Small intestine (tissue), 16 donors: ENCODE data around the gene BABAM2. TPM values are rescaled to one million over a fixed set of nuclear protein-coding genes. Genes with fewer than 3 reads are reported as not detected.

Source experiments
- DNase-seq, 2 donors: peaks; one replicate each; pipeline versions ENCODE4 v3.0.0 to v3.0.0-alpha.2; 2013
- FAIRE-seq: peaks from 2 replicates; lab custom pipeline; 2012; peaks lifted over from hg19 to GRCh38; lab: Jason Lieb, UNC
- H3K27ac ChIP-seq, 3 donors: one replicate each; pipeline ENCODE4 v1.5.1; 2013; ENCODE audit warnings: low read length in 2 of 3, mild to moderate bottlenecking in 2 of 3, control low read depth in 1 of 3, inconsistent platforms in 1 of 3, low read depth in 1 of 3, moderate library complexity in 1 of 3
- H3K27me3 ChIP-seq, 3 donors: one replicate each; pipeline ENCODE4 v1.6.1; 2013; ENCODE audit warnings: low read length in 3 of 3, inconsistent platforms in 1 of 3; ENCODE audit not compliant: control insufficient read depth in 3 of 3, insufficient read depth in 3 of 3
- H3K36me3 ChIP-seq, 3 donors: one replicate each; pipeline ENCODE4 v1.6.1; 2013; ENCODE audit warnings: low read length in 3 of 3, inconsistent platforms in 1 of 3, low read depth in 1 of 3, mild to moderate bottlenecking in 1 of 3, moderate library complexity in 1 of 3; ENCODE audit not compliant: control insufficient read depth in 3 of 3, insufficient read depth in 2 of 3
- H3K4me1 ChIP-seq, 3 donors: one replicate each; pipeline ENCODE4 v1.6.1; 2013; ENCODE audit warnings: low read length in 2 of 3, inconsistent platforms in 1 of 3, low read depth in 1 of 3, mild to moderate bottlenecking in 1 of 3, moderate library complexity in 1 of 3; ENCODE audit not compliant: control insufficient read depth in 3 of 3, insufficient read depth in 2 of 3
- H3K4me3 ChIP-seq, 3 donors: one replicate each; pipeline ENCODE4 v1.5.1; 2013; ENCODE audit warnings: low read length in 3 of 3, control low read depth in 1 of 3, inconsistent platforms in 1 of 3, low read depth in 1 of 3, mild to moderate bottlenecking in 1 of 3, moderate library complexity in 1 of 3
- H3K9me3 ChIP-seq, 2 donors: one replicate each; pipeline ENCODE4 v1.6.1; 2013; ENCODE audit warnings: low read depth in 1 of 2, low read length in 1 of 2; ENCODE audit not compliant: control insufficient read depth in 2 of 2, insufficient read depth in 1 of 2
- WGBS, 3 donors: extraction: QIAGEN DNeasy Blood & Tissue Kit; methylation state at CpG; one replicate each; pipeline ENCODE4 v1.1.7; 2013; 5-methylcytosine and 5-hydroxymethylcytosine counted together
- long read RNA-seq, 10 donors: transcript quantifications; one replicate each; lab custom pipeline, GENCODE V29; 2026
- polyA plus RNA-seq, 4 donors: library from polyadenylated mRNA; stranded (reverse) in 3 of 4; unstranded in 1 of 4; fragments of 200-250 nt in 3 of 4; fragments of 120-200 nt in 1 of 4; gene quantifications; one replicate each; pipeline versions ENCODE4 v1.2.1 to v1.2.3, GENCODE V29; 2013
- donor health status: healthy with polysubstance abuse.
- donor health status: control.
- donor health status: control.
- donor health status: Bipolar disorder and iron deficiency.
- donor health status: healthy.

Gene BABAM2
- polyA plus RNA-seq = 10 to 100 TPM; 19.5 to 38.6 (median 21.5) TPM
- long read RNA-seq, donor 1 = 0 reads
- long read RNA-seq, donor 2, partial matches to known transcripts = 7 of 9 reads
- long read RNA-seq, donor 2, other reads (novel, unspliced or antisense) = 0 of 9 reads
- long read RNA-seq, donor 3, partial matches to known transcripts = 0 of 2 reads
- long read RNA-seq, donor 3, other reads (novel, unspliced or antisense) = 0 of 2 reads
- long read RNA-seq, donor 4 = 0 reads
- long read RNA-seq, donor 5, partial matches to known transcripts = 0 of 1 reads
- long read RNA-seq, donor 5, other reads (novel, unspliced or antisense) = 0 of 1 reads
- long read RNA-seq, donor 6, transcript BABAM2-204 (12 exons, 1,657 nt) = major isoform, 6 of 9 reads
- long read RNA-seq, donor 6, partial matches to known transcripts = 0 of 9 reads
- long read RNA-seq, donor 6, other reads (novel, unspliced or antisense) = 0 of 9 reads
- long read RNA-seq, donor 7 = 0 reads
- long read RNA-seq, donor 8 = 0 reads
- long read RNA-seq, donor 9 = 0 reads
- long read RNA-seq, donor 10, partial matches to known transcripts = 15 of 21 reads
- long read RNA-seq, donor 10, other reads (novel, unspliced or antisense) = 0 of 21 reads

DNA sequence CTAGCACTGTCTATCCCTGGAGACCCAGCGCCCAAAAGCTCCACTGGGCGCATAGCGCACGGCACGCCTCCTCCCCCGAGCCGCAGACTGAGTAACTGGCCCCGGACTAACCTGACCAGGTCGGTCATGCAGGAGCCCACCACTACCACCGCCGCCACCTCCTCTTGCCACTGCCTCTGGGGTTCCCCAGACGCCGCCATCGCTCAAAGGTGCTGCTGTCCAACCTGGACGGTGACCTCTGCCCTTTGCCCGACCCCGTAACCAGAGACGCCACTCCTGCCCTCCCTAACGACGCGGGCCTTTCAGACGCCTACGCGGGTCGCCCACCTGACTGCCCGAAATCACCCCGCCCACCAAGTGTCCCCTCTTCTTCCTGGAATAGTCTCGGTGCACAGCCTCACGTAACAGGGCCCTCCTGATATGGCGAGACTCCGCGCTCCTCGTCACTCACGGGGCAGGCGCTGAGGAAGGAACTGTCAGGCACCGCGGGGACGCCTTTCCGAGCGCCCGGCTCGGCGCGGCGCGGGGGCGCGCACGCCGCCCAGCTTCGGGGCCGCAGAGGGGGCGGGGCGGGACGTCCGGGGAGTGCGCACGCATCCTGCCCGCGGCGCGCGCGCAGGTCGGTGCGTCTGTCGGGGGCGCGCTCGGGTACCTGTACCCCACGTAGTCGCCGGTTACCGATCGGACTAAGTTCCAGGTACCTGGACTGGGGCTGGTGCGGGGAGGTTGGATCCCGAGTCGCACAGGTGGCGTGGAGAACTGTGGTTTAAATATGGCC lies at the start of gene BABAM2, which contains the start of gene RBKS:
BABAM2 (plus strand) TSS at position 584 of the 778 bp plus-strand sequence. CDS start 3,828 bp downstream, outside the sequence.
RBKS (minus strand) TSS at position 242 of the 778 bp plus-strand sequence; CDS start at position 200, 42 bp downstream.
- FAIRE-seq (no peak), DNase-seq (peak; percentile 89 to 96)
- peak within 1 kb of the TSS; percentile 63 to 92 (median 75) for H3K4me3 ChIP-seq
- H3K4me1 ChIP-seq = peaks cover under 1 to 13% (median 8%) of the 10 kb centered on the region in 3 donors
- no peaks in the 10 kb centered on the region for H3K27me3 ChIP-seq
- no peaks in the 10 kb centered on the region for H3K9me3 ChIP-seq
- peak within 1 kb of the TSS; percentile 71 to 98 (median 88) for H3K27ac ChIP-seq
- no peaks in the 10 kb centered on the region for H3K36me3 ChIP-seq
- 0 to 1% (median 0%) methylated on average over 64 to 79 of the region's 79 CpGs for whole genome bisulfite sequencing, 3 donors

DNA sequence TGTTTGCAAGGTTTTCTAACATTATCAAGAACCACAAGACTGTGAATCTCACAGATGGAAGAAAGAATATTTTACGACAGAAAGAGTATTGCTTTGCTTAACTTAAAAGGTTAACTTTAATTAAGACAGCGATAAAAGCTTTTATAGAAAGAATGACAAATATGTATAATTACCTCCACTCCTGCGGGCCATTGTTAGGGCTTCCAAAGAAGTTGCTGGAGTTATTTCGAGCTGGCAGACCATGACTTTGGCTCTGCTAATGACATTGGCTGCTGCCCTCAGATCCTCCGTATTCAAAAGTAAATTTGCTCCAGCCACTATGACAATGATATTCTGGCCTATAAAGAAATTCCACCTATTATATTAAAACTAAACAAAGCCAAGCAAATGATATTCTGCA lies 47.6 kb upstream of the BABAM2 start:
- no peaks in the 10 kb centered on the region for H3K4me1 ChIP-seq
- 93 to 95% (median 94%) methylated on average over 5 of the region's 5 CpGs for WGBS, 3 donors
- H3K27ac ChIP-seq = no peak overlapping the region
- H3K27me3 ChIP-seq = no peaks in the 10 kb centered on the region
- DNase-seq (no peak), FAIRE-seq (no peak)
- no peak overlapping the region for H3K4me3 ChIP-seq
- H3K9me3 ChIP-seq = no peaks in the 10 kb centered on the region
- H3K36me3 ChIP-seq = peaks cover 2 to 15% (median 4%) of the 10 kb centered on the region in 3 donors

DNA sequence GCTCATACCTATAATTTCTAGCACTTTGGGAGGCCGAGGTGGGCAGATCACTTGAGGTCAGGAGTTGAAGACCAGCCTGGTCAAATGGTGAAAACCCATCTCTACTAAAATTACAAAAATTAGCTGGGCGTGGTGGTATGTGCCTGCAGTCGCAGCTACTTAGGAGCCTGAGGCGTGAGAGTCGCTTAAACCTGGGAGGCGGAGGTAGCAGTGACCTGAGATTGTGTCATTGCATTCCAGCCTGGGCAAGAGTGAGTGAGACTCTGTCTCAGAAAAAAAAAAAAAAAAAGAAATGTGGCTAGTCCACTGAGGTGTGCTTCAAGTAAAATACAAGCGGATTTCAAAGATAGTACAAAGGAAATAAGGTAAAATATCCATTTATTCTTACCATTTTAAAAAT lies 46.5 kb upstream of the BABAM2 start:
- WGBS, 3 donors = 96 to 97% (median 97%) methylated on average over 7 of the region's 7 CpGs

GRCh38 chr2:27844821-27845255 lies 45.7 kb upstream of the BABAM2 start:
- no peak for FAIRE-seq

More for the DNA sequence above, 46.5 kb upstream of the BABAM2 start:
- FAIRE-seq (no peak), DNase-seq (no peak)
- no peaks in the 10 kb centered on the region for H3K4me1 ChIP-seq
- H3K27ac ChIP-seq = no peak overlapping the region
- H3K36me3 ChIP-seq = peaks cover 2 to 15% (median 4%) of the 10 kb centered on the region in 3 donors
- no peaks in the 10 kb centered on the region for H3K27me3 ChIP-seq
- H3K9me3 ChIP-seq = no peaks in the 10 kb centered on the region
- H3K4me3 ChIP-seq = no peak overlapping the region

DNA sequence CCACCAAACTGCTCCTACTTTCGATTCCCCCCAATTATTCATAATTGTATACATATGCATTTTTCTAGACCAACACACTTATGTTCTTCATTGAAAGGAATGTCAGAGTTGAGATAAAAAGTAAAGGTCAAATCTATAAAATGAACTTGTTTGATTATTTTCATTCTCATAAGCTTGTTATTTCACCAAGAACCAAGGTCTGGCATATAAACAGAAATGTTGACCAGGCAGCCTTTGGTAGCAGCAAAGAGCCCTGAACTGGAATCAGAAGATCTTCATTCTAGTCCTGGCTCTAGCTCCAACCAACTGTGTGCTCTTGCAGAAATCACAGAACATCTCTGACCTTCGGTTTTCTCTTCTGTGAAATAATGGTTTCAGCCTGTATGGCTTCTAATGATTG lies 43.2 kb upstream of the BABAM2 start:
- no peak overlapping the region for H3K4me3 ChIP-seq
- 86 to 95% (median 90%) methylated on average over 2 of the region's 2 CpGs for WGBS, 3 donors
- H3K4me1 ChIP-seq = no peaks in the 10 kb centered on the region
- no peaks in the 10 kb centered on the region for H3K27me3 ChIP-seq
- no peak for FAIRE-seq
- H3K9me3 ChIP-seq = no peaks in the 10 kb centered on the region
- peaks cover 2 to 12% (median 4%) of the 10 kb centered on the region in 3 donors for H3K36me3 ChIP-seq
- no peak overlapping the region for H3K27ac ChIP-seq
- no peak for DNase-seq

More at GRCh38 chr2:27844821-27845255, 45.7 kb upstream of the BABAM2 start:
- Histone ChIP-seq H3K4me3 (no peak overlapping the region), H3K9me3 (no peaks in the 10 kb centered on the region), H3K27ac (no peak overlapping the region), H3K4me1 (no peaks in the 10 kb centered on the region), H3K36me3 (peaks cover 2 to 17% (median 4%) of the 10 kb centered on the region in 3 donors), H3K27me3 (no peaks in the 10 kb centered on the region)
- WGBS, 3 donors = 80 to 86% (median 85%) methylated on average over 4 of the region's 4 CpGs
- DNase-seq = no peak

DNA sequence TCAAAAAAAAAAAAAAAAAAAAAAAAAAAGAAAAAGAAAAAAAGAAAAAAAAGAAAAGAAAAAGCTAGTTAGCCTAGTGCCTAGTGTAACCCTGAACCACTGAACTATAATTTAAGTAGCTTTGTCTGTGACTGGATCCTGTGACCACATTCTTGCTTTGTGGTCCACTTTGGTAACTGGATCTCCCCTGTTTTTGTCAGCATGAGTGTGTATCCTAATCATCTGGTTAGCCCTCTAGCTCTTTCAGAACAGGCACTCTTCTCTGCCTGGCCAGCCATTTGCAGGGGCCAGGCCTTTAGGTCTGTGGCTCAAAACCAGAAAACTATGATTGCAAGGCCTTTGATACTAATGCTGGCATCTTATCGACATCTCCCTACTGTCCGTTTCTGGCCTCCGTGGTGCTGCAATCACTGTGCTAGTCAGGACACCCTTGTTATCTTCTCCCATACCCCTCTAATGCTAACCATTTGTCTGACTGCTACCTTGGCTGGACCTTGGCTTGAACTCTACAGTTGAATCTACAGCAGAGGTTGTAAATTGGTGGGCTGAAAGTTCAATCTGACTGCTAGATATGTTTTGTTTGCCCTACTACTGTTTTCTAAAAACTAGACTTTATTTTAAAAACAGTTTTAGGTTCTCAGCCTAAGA lies 40.8 kb upstream of the BABAM2 start:
- 84 to 89% (median 88%) methylated on average over 3 of the region's 3 CpGs for WGBS, 3 donors
- H3K27me3 ChIP-seq = no peaks in the 10 kb centered on the region
- H3K27ac ChIP-seq = no peak overlapping the region
- no peak overlapping the region for H3K4me3 ChIP-seq
- H3K4me1 ChIP-seq = peaks cover 0 to 5% (median 2%) of the 10 kb centered on the region in 3 donors
- no peak for FAIRE-seq
- DNase-seq = peak in 1 of 2 donors; percentile 45
- H3K9me3 ChIP-seq = no peaks in the 10 kb centered on the region
- H3K36me3 ChIP-seq = peaks cover 0 to 13% (median 4%) of the 10 kb centered on the region in 3 donors

- H3K27ac ChIP-seq = no peak overlapping the region
- no peaks in the 10 kb centered on the region for H3K27me3 ChIP-seq
- peaks cover 0 to 6% (median 0%) of the 10 kb centered on the region in 3 donors for H3K36me3 ChIP-seq
- 79 to 100% (median 95%) methylated on average over 1 of the region's 1 CpG for WGBS, 3 donors
- peaks cover 0 to 5% (median 2%) of the 10 kb centered on the region in 3 donors for H3K4me1 ChIP-seq
- H3K4me3 ChIP-seq = no peak overlapping the region
- H3K9me3 ChIP-seq = no peaks in the 10 kb centered on the region
- FAIRE-seq = no peak
- no peak for DNase-seq
Measured at GRCh38 chr2:27852691-27853090, 37.8 kb upstream of the BABAM2 start.
